Stimulated activated naive CD4-positive, alpha-beta T cell (primary cell): Measurements from ENCODE around the gene CLNK.

Experiments
- DNase-seq, 6 experiments: peaks; one replicate each; lab custom pipeline; 2025; lab: John Stamatoyannopoulos, UW

CLNK gene

DNA sequence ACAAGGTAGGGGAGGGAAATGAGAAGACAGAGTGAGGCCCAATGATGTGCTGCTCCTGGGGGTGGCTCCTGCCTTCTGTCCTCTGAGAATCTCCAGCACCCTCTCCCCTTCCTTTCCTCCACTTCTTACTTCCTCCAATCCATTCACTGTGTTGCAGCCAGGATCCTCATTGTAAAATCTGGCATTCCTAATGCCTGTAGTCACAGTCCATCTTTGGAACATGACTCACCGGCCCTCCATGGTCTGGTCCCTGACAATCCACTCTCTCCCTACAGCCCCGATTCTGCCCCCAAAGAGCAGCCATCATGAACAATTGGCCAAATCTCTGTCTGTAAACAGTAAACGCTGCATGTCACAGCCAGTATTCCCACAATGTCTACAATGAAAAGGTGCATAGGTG lies 72.9 kb downstream of the CLNK start:
- no peak for DNase-seq

DNA sequence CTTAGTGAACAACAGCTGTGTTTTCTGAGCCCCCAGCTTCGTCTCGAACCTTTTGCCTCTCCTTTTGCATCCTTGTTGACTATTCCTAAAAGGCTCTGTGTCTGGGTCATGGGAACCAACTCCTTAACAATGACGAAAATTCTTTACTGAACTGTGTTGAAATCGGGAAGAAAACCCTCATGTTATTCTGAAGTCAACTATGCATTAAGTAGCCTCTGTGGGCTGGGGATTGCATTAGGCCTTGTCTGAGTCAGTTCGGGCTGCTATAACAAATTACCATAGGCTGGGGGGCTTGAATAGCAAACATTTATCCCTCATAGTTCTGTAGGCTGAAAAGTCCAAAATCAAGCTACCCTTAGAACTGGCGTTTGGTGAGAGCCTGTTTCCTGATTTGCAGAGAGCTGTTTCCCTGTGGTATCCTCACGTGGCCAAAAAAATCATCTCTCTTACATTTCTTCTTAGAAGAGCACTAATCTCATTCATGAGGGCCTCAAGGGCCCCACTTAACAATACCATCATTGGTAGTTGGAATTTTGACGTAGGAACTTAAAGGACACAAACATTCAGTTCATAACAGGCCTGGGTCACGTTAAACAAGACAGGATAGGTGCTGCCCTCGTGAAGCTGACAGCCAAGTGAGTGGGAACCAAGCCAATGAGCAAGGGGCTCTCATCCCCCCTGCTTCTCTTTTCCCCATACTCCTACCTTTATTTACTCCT lies 75.9 kb downstream of the CLNK start:
- DNase-seq = no peak

DNA sequence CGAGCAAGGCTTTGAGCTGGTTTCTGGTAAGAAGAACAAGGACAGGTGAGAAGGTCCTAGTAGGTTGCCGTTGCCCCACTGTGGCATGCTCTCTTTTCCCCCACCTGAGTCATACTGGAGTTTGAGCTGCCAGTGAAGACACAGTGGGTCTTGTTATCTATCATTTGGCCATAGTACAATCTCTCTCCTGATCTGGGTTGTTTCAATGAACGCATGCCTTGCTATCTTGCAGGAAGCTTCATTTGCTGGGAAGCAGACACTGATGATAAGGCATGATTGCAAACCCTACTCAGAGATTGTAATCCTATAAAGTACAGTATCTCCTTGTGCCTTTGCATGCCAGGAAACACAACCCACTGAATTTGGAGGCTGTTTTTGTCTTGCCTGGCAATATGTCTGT lies 77.4 kb downstream of the CLNK start:
- DNase-seq = no peak

DNA sequence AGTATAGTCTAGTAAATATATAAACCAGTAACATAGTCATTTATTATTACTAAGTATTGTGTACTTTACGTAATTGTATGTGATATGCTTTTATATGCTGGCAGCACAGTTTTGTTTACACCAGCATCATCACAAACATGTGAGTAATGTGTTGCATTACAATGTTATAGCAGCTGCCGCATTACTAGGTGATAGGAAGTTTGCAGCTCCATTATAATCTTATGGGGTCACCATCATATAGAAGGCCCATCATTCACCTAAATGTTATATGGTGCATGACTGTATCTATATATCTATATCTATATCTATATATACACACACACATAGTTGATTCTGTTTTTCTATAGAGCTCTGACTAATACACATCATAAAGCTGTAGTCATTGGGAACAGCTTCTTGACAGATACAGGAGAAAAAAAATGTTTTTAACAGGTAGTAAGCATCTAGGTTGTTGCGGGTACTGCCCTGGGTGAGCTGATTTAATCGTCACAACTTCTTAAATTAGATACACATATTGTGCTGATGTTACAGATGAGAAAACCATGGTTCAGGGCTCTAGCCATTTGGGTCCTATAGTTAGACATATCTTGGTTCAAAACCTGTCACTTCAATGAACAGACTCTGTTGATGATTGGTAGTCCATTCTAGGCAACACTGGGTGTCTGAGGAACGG lies 77.9 kb downstream of the CLNK start:
- DNase-seq = no peak

DNA sequence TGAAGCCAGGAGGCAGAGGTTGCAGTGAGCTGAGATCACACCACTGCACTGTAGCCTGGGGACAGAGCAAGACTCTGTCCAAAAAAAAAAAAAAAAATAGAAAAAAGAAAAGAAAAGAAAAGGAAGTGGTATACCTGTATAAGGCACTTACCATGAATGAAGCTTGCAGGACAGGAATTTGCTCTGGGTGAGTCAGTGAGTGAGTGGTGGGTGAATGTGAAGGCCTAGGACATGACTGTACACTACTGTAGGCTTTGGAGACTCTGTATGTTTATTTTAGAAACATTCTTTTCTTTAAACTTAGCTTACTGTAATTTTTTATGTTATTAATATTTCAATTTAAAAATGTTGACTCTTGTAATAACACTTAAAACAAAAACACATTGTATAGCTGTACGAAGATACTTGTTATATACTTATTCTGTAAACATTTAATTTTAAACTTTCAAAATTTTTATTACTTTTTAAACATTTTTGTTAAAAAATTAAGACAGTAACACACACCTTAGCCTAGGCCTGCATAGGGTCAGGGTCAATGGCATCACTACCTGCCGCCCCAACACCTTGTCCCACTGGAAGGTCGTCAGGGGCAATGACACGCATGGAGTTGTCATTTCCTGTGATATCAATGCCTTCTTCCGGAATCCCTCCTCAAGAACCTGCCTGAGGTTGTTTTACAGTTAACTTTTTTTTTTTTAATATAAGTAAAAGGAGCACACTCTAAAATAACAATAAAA lies 78.7 kb downstream of the CLNK start:
- DNase-seq = no peak

DNA sequence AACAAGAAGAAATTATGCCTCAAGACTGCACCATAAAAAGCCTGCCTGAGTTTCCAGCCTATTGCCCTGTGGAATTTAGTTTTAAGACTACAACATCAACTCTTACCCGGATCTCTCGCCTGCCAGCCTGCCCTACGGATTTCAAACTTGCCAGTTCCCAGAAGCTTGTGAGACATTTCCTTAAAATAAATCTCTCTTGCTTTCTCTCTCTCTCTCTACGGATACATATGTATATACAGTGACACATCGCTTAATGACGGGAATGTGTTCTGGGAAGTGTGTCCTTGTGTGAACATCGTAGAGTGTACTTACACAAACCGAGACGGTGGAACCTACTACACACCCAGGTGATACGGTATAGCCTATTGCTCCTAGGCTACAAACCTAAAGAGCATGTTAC lies 79.5 kb downstream of the CLNK start:
- no peak for DNase-seq

DNA sequence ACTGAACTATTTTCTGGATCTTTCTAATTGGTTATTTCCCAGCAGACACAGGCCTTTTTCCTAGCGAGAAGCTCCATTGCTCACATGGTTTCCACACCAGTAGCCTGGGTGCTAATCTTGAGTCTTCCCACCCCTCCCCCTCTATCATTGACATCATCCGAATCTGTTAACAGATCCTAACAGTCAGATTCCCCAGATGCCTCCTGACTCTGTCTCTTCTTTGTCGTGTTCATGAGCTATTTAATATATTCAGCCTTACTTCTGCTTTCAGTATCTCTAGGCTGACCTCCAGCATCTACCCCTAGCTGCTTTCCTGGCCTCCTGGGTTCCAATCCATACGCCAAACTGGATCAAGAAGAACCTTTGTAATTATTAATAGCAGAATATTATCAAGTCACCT lies 85.0 kb downstream of the CLNK start:
- DNase-seq = no peak

DNA sequence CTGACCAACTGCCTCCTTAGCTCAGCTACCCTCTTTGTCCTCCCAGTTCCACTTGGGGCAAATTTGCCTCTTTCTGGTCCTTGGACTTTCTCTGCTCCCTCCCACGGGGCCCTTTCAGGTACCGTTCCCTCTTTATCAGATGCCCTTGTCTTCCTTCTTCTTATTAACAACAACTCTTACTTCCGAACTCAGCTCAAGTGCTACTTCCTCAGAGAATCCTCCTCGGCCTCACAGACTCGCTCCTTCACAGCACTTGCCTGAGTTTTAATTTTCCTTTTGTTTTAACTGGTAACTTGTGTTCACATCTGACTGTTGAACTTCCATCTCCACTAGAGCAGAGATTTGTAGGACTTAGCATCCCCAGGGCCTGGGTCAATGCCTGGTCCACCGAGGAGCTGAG lies 85.7 kb downstream of the CLNK start:
- no peak for DNase-seq

DNA sequence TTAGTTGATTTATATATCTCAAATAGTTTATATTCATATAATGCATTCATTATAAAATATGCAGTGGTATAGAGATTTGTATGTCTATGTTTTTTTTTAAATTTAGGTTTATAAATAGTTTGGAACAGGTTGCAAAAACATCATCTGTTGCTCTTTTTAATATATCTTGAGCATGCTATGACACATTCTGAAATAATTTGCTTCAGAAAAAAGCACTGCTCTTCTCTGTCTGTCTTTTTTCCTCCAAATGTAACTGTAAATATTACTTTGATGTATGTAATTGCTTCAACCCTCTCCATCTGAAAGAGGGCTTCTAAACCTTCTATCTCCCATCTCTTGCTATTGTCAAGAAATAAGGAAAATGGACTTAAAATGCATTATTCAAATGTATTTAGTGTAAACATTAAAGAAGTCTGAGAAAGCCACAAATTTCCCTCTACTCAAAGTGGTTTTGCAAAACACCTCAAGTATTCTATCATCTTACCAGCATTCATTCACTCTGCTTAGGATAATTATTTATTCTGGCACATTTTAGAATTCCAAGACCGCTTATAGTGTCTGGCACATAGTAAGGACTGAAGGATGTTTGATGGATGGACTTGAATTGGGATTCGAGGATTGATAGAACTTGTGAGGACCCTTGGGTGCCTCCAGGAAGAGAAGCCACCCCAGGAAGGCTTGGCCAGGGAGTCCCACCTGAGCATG lies 87.8 kb downstream of the CLNK start:
- no peak for DNase-seq

DNA sequence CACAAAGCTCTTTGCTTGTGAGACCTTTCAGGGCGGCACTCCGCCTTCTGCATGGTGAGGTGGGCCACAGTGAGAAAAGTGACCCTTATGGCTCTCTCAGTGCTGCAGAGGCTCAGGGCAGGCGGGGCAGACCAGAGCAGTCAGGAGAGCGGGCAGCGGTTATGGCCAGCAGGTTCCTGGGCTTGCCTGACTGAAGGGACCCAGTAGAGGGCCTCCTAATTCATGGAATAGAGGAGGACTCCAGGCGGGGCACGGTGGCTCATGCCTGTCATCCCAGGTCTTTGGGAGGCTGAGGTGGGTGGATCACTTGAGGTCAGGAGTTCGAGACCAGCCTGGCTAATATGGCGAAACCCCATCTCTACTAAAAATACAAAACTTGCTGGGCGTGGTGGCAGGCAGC lies 91.4 kb downstream of the CLNK start:
- DNase-seq = no peak

DNA sequence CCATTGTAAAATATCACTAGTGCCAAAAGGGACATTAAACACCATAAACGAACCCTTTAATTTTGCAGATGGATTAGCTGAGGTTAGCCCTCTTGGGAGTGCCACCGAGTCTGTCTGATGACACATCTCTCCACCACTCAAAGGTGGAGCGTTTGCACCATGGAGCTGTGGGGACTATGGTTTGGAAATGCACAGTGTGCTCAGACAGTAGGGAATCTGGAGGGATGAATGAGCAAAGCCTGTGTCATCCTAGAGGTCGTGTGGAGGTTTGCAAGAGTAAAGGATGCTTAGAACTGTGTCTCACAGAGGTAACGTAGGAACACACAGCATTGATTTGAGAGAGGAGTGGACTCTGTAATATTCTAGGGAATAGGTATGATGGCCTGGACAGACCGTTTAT lies 93.7 kb downstream of the CLNK start:
- no peak for DNase-seq

DNA sequence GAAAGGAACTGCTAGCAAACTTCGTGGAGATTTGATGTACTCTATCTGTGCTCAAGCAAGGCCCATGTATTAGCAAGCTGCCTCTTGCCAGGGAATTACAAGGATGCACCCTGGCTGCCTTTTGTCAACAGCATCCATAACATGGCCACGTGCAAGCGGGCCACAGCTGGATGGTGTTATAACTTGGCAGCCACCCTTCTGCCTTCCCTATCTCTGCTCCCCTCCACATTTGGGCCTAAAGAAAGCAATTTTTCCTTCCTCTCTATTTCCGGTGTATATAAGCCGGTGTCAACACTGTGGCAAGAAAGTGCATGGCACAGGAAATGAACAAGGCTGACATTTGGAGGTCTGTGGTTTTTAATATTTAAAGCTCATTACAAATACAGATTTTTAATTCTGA lies 94.8 kb downstream of the CLNK start:
- peak in 1 of 6 experiments; percentile 5 for DNase-seq

DNA sequence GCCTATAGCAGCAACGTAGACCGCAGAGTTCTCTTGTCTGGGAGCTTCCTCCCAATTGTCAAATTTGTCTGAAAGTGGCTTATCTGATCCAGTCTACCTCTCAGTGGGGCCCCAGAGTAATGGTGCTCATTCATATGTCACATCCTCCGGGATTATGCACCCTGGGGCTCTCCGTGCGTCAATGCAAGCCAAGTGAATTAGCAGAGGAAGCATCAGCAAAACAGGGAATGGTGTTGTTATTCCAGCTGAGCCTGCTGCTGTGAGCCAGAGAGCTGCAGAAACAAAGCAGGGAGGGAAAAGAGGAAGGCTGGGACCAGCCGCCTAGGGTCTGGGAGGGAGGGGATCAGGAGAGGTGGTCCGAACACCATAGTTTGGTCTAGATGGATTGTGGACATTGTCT lies 95.2 kb downstream of the CLNK start:
- no peak for DNase-seq

DNA sequence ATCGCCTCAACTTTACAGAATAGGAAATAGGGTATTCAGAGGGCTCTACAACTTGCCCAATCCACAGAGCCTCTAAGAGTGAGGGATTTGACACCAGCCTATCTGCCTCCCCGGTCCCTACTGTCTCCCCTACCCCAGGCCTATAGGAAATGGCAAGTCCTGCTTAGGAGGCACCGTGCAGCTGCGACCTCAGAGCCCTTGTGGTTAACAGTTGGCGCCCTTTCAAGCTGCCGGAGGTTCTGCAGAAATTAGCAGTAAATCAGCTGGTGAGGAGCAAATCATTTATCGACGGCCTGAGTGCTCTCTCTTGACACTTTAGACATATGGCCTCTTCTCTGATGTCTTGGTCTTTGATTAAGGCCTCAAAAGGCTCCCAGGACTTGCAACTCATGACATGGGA lies 96.9 kb downstream of the CLNK start:
- peak in 2 of 6 experiments; percentile 12 to 16 for DNase-seq

DNA sequence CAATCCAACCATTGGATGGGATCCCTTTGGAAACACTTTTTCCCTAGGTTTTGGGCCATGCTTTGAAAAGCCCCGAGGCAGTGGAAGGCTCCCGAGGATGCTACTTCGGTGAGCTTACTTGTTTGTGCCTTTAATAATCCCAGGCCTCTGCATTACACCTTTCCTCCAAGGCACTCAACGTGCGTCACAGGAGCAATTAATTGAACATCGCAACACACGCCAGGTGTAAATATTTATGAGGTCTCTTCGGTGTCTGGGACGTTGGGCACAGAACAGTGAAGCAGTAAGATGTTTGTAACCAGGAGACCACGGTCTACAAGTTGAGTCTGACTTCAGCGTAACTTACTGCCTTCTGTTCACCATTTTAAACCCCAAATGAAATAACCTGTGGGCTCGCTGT lies 97.3 kb downstream of the CLNK start:
- DNase-seq = no peak

DNA sequence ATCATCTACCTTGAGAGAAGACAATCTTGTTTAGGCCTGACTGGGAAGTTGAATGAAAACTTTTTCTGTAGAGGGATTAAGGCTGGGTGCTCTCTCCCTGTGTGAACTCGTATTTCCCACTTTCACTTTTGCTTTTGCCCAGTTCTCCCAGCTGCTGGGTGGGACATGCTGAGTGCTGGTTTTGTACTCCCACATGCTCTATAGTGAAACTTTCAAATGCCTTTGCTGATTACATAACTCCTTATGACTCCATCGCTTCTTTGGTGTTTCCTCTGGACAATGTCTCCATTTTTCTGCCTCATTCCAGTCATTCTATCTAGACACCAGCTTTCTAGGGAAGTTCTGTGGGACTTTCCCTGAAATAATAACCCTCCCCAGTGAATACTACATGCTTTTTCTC lies 100.5 kb downstream of the CLNK start:
- DNase-seq = no peak

DNA sequence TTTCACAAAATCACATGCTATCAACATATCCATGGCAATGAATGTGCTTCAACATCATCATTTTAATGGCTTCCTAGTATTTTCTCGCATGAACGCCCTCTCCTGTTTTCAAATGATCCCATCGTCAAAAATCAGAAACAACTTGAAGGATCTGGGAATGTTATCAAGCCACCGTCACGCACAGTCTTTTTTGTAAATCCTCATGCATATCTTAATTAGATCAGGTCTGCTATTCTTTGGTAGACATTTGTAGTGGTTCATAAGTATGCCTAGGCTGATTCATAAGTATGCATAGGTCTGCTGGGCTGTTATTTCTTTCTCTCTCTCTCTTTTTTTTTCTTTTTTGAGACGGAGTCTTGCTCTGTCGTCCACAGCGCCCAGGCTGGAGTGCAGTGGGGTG lies 101.6 kb downstream of the CLNK start:
- DNase-seq = no peak

DNA sequence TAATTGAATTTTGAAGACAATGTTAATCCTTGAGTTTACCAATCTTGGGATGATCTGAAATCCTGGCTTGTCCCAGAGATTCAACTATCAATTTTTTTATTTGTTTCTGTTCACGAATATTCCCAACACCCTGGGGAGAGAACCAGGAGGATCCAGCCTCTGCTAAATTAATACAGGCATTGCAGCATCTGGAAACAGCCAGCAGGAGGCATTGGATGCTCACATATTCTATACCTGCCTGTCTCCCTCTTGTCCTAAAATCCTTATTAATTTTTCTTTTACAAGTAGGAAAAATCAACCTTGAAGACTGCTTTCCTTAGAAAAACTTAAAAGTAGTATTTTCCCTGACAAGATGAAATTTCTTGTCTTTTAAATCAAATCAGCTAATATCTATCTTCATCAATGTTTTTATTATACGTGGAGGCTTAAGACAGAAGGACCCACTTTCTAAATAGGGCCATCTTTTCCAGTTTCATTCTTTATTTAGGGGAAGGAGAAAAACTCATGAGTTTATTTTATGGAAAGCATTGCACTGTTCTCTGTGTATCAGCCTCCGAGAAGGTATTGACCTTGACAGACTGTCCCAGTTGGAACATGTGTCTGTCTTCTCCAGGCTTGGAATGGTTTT lies 102.4 kb downstream of the CLNK start:
- DNase-seq = peak in 2 of 6 experiments; percentile 9 to 13

DNA sequence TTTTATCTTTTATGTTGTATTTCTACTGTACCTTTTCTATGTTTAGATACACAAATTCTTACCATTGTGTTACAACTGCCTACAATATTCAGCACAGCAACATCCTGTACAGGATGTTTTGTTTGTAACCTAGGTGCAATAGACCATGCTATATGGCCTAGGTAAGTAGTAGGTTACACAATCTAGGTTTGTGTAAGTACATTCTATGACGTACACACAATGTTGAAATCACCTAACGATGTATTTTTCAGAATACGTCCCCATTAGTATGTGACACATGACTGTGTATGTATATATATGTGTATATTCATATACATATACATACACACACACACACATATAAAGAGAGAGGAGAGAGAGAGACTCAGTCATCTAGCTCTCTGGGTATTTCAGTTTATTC lies 103.5 kb downstream of the CLNK start:
- DNase-seq = no peak

DNA sequence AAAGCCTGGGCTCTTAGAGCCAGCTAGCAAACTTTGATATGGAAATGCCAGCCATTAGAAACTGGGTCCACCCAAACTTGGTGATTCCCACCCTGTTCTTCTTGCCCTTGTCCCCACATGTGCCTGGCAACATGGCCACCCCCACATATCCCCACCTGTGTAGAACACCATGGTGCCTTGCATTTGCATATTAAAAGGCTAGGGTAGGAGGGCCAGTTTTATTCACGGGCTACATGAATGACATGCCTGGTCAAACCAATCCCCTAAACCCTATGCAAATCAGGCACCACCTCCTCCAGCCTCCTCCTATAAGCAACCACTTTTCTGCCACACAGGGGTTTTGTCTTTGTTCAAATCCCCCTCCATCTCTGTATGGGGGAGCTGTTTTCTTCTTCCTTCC lies 104.9 kb downstream of the CLNK start:
- no peak for DNase-seq

DNA sequence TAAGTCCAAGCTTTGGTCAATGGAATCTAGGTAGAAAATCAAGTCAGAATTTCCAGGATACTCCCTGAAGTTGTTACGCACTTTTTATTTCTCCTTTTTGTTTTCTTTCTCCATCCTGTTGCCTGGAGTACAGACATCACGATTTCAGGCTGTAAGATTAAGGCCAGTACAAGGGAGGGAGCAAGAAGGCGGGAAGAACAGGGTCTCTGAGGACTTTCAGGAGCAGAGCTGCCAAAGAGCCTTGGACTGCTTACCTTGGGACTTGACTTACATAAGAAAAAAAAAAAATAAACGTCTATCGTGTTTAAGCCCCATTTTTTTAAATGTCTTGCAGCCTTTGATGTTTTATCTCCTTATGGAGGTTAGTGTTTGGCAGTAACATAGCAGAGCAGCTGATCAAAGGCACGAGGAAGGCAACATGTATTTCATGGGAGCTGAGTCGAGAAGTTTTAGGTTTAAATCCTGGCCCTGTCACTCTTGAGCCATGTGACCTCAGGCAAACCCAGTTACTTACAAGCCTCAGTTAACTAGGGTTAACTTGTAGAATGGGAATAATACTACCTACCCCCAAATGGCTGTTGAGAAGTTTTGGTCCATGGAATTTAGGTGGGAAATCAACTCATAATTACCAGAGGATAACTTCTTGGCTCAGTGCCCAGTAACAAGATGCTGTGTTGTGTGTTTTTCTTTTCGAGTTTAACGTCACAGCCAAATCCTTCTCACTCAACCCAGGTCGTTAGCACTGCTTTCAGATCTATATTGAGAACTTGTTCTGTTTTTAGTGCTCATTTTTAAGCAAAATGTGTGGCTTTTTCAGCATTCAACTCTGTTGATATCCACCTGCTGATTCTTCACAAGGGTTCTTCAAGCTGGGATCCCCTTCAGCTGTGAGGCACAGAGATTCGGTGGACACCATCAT lies 106.8 kb downstream of the CLNK start:
- no peak for DNase-seq
